ENCODE results near the gene TMEM19. TPM values are rescaled to one million over a fixed set of nuclear protein-coding genes. Genes with fewer than 3 reads are reported as not detected.

The TMEM19 gene
- total RNA-seq (2022), result 20.6 and 29.6 TPM in 2 replicates
- percentile 64 among the genes with signal in this experiment for Bru-seq, nascent RNA
- percentile 94 among the genes with signal in this experiment for BruChase-seq, experiment 1, labeled RNA remaining after a 6-hour chase
- BruChase-seq, experiment 2, labeled RNA remaining after a 2-hour chase, result percentile 81 among the genes with signal in this experiment
- long read RNA-seq, full-length matches to known transcripts, result 35 of 59 reads
- long read RNA-seq, partial matches to known transcripts, result 3 of 59 reads
- long read RNA-seq, other reads (novel, unspliced or antisense), result 21 of 59 reads

- BruUV-seq (replicated peaks), result no TSS peak
- intact Hi-C loops (cut with micrococcal nuclease; ENCODE audit: unreplicated experiment), result loop anchor here (1.0 kb wide), 1 partner anchor 61 kb away; no protein-coding TSS in a partner anchor
These were observed at the start of gene TMEM19 for GRCh38 chr12:71685914-71686657. Gene TMEM19 (plus strand): TSS chr12:71686082. CDS start chr12:71686681, 599 bp downstream.

GRCh38 chr12:71636704-71637115, 49.2 kb upstream of the TMEM19 start:
- Mint-ChIP-seq H3K4me1 (ENCODE audit: low read depth, unreplicated experiment) (no peaks in the 10 kb centered on the region), H3K27me3 (ENCODE audit: unreplicated experiment) (no peaks in the 10 kb centered on the region), H3K27ac (ENCODE audit: unreplicated experiment) (peak overlapping the region; percentile 55), H3K4me3 (ENCODE audit: low read depth, unreplicated experiment) (no peak overlapping the region), H3K9me3 (ENCODE audit: low read depth, unreplicated experiment) (no peaks in the 10 kb centered on the region), H3K36me3 (ENCODE audit: insufficient read depth, unreplicated experiment) (peaks cover 65% of the 10 kb centered on the region)
- CTCF ChIA-PET, result interaction anchor here (0.5 to 1.2 kb wide), 12 partner anchors 8 to 363 kb away, joined by 3 to 26 read pairs (median 5); partner anchors contain the start of gene TMEM19
- BruUV-seq (replicated peaks), result no TSS peak
- intact Hi-C loops (cut with micrococcal nuclease; ENCODE audit: unreplicated experiment), result loop anchor here (2.0 kb wide), 1 partner anchor 220 kb away; no protein-coding TSS in a partner anchor
- peak; percentile 82 for TF ChIP-seq CTCF (IDR thresholded peaks at IDR 0.05; ENCODE audit: unreplicated experiment)
- peak; percentile 38 for DNase-seq

More at GRCh38 chr12:71685914-71686657, at the start of gene TMEM19:
- no peaks in the 10 kb centered on the region for H3K27me3 Mint-ChIP-seq (ENCODE audit: unreplicated experiment)
- peak; percentile 94 for DNase-seq
- H3K4me1 Mint-ChIP-seq (ENCODE audit: low read depth, unreplicated experiment), result peaks cover 8% of the 10 kb centered on the region
- H3K9me3 Mint-ChIP-seq (ENCODE audit: low read depth, unreplicated experiment), result no peaks in the 10 kb centered on the region
- no peak for TF ChIP-seq CTCF (IDR thresholded peaks at IDR 0.05; ENCODE audit: unreplicated experiment)
- CTCF ChIA-PET, result interaction anchor here (0.6 to 2.1 kb wide), 13 partner anchors 20 to 582 kb away, joined by 3 to 42 read pairs (median 4); partner anchors contain the start of genes RAB21, THAP2 and ZFC3H1
- peak within 1 kb of the TSS; percentile 85 for H3K4me3 Mint-ChIP-seq (ENCODE audit: low read depth, unreplicated experiment)
- H3K36me3 Mint-ChIP-seq (ENCODE audit: insufficient read depth, unreplicated experiment), result peaks cover 16% of the 10 kb centered on the region
- H3K27ac Mint-ChIP-seq (ENCODE audit: unreplicated experiment), result peak within 1 kb of the TSS; percentile 82

GRCh38 chr12:71638499-71638898, 47.4 kb upstream of the TMEM19 start:
- Mint-ChIP-seq H3K4me1 (ENCODE audit: low read depth, unreplicated experiment) (no peaks in the 10 kb centered on the region), H3K36me3 (ENCODE audit: insufficient read depth, unreplicated experiment) (peaks cover 61% of the 10 kb centered on the region), H3K27ac (ENCODE audit: unreplicated experiment) (no peak overlapping the region), H3K27me3 (ENCODE audit: unreplicated experiment) (no peaks in the 10 kb centered on the region), H3K9me3 (ENCODE audit: low read depth, unreplicated experiment) (no peaks in the 10 kb centered on the region), H3K4me3 (ENCODE audit: low read depth, unreplicated experiment) (no peak overlapping the region)
- CTCF ChIA-PET, result interaction anchor here (0.6 to 1.3 kb wide), 2 partner anchors 65 to 108 kb away, joined by 5 read pairs; no protein-coding TSS in a partner anchor
- intact Hi-C loops (cut with micrococcal nuclease; ENCODE audit: unreplicated experiment), result loop anchor here (2.0 kb wide), 1 partner anchor 108 kb away; no protein-coding TSS in a partner anchor
- no TSS peak for BruUV-seq (replicated peaks)
- no peak for TF ChIP-seq CTCF (IDR thresholded peaks at IDR 0.05; ENCODE audit: unreplicated experiment)
- DNase-seq, result no peak

- Mint-ChIP-seq H3K36me3 (ENCODE audit: insufficient read depth, unreplicated experiment) (peaks cover 66% of the 10 kb centered on the region), H3K9me3 (ENCODE audit: low read depth, unreplicated experiment) (no peaks in the 10 kb centered on the region), H3K4me1 (ENCODE audit: low read depth, unreplicated experiment) (no peaks in the 10 kb centered on the region), H3K4me3 (ENCODE audit: low read depth, unreplicated experiment) (no peak overlapping the region), H3K27ac (ENCODE audit: unreplicated experiment) (no peak overlapping the region), H3K27me3 (ENCODE audit: unreplicated experiment) (no peaks in the 10 kb centered on the region)
- no peak for DNase-seq
- TF ChIP-seq CTCF (IDR thresholded peaks at IDR 0.05; ENCODE audit: unreplicated experiment), result peak; percentile 11
- BruUV-seq (replicated peaks), result no TSS peak
- CTCF ChIA-PET, result no interaction called here
- intact Hi-C loops (cut with micrococcal nuclease; ENCODE audit: unreplicated experiment), result loop anchor here (2.0 kb wide), 1 partner anchor 107 kb away; no protein-coding TSS in a partner anchor
These were observed 46.5 kb upstream of the TMEM19 start for GRCh38 chr12:71639341-71639760.

Measured in Calu3 (cell line).